Pons (tissue), 1 donor: Measurements from ENCODE around the gene CLPTM1.
A peak's percentile ranks its signal among the peaks of the same experiment; 100 is the strongest.
"Not testable (repeated sequence)": the region's sequence is repeated elsewhere in the genome, so short reads cannot be mapped to it uniquely, and the experiment has no call there.

ENCODE experiments used
- DNase-seq: peaks from one replicate; pipeline ENCODE4 v3.0.0-alpha.2; 2016; ENCODE audit warnings: low spot score

The CLPTM1 gene

GRCh38 chr19:44943801-44944249, 11.4 kb upstream of the CLPTM1 start:
- DNase-seq, result peak; percentile 85

GRCh38 chr19:44947041-44947581, 8.1 kb upstream of the CLPTM1 start:
- peak; percentile 56 for DNase-seq

- no peak for DNase-seq
Measured at GRCh38 chr19:44948237-44948636, 6.9 kb upstream of the CLPTM1 start.

- DNase-seq, result no peak
Measured at GRCh38 chr19:44948763-44949374, 6.3 kb upstream of the CLPTM1 start.

GRCh38 chr19:44949550-44949949, 5.6 kb upstream of the CLPTM1 start:
- DNase-seq, result no peak

GRCh38 chr19:44951179-44952159, 3.7 kb upstream of the CLPTM1 start:
- DNase-seq, result peak; percentile 87

- DNase-seq, result no peak
Measured at GRCh38 chr19:44954278-44954648, 917 bp upstream of the CLPTM1 start.

- no peak for DNase-seq
Measured at GRCh38 chr19:44955505-44956439, 592 bp downstream of the CLPTM1 start.

- DNase-seq, result no peak
Measured at GRCh38 chr19:44957526-44957925, 2.3 kb downstream of the CLPTM1 start.

GRCh38 chr19:44958090-44958489, 2.9 kb downstream of the CLPTM1 start:
- no peak for DNase-seq

GRCh38 chr19:44959691-44960090, 4.5 kb downstream of the CLPTM1 start:
- no peak for DNase-seq

- DNase-seq, result no peak
Measured at GRCh38 chr19:44960906-44961728, 5.9 kb downstream of the CLPTM1 start.

- no peak for DNase-seq
Measured at GRCh38 chr19:44961821-44962220, 6.6 kb downstream of the CLPTM1 start.

- no peak for DNase-seq
Measured at GRCh38 chr19:44968118-44968517, 12.9 kb downstream of the CLPTM1 start.

- DNase-seq, result no peak
Measured at GRCh38 chr19:44968670-44969069, 13.5 kb downstream of the CLPTM1 start.

GRCh38 chr19:44969437-44969836, 14.3 kb downstream of the CLPTM1 start:
- DNase-seq, result no peak

- not testable (repeated sequence) for DNase-seq
Measured at GRCh38 chr19:44971451-44971850, 16.3 kb downstream of the CLPTM1 start.

- DNase-seq, result no peak
Measured at GRCh38 chr19:44972802-44973201, 17.6 kb downstream of the CLPTM1 start.

GRCh38 chr19:44973982-44974735, 19.0 kb downstream of the CLPTM1 start:
- DNase-seq, result no peak

- no peak for DNase-seq
Measured at GRCh38 chr19:44974857-44975256, 19.7 kb downstream of the CLPTM1 start.
